Measurements from ENCODE around the gene NR2F1-AS1.

- TF ChIP-seq, protein P1, sequence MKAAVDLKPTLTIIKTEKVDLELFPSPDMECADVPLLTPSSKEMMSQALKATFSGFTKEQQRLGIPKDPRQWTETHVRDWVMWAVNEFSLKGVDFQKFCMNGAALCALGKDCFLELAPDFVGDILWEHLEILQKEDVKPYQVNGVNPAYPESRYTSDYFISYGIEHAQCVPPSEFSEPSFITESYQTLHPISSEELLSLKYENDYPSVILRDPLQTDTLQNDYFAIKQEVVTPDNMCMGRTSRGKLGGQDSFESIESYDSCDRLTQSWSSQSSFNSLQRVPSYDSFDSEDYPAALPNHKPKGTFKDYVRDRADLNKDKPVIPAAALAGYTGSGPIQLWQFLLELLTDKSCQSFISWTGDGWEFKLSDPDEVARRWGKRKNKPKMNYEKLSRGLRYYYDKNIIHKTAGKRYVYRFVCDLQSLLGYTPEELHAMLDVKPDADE (IDR thresholded peaks at IDR 0.05) = no peak
- TF ChIP-seq POLR2AphosphoS5 (IDR thresholded peaks at IDR 0.05; ENCODE audit: low read depth) = no peak
- TF ChIP-seq, protein P2, sequence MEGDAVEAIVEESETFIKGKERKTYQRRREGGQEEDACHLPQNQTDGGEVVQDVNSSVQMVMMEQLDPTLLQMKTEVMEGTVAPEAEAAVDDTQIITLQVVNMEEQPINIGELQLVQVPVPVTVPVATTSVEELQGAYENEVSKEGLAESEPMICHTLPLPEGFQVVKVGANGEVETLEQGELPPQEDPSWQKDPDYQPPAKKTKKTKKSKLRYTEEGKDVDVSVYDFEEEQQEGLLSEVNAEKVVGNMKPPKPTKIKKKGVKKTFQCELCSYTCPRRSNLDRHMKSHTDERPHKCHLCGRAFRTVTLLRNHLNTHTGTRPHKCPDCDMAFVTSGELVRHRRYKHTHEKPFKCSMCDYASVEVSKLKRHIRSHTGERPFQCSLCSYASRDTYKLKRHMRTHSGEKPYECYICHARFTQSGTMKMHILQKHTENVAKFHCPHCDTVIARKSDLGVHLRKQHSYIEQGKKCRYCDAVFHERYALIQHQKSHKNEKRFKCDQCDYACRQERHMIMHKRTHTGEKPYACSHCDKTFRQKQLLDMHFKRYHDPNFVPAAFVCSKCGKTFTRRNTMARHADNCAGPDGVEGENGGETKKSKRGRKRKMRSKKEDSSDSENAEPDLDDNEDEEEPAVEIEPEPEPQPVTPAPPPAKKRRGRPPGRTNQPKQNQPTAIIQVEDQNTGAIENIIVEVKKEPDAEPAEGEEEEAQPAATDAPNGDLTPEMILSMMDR (conservative IDR thresholded peaks at IDR 0.05; ENCODE audit: low read depth in 2 of 2) = no peak
- peak; percentile 94 for TF ChIP-seq EZH2 (IDR thresholded peaks at IDR 0.05; ENCODE audit: low read depth, unreplicated experiment)
Observed at GRCh38 chr5:93580927-93581445, at the start of gene NR2F1-AS1.
